Adrenal gland (tissue), 5 donors: Measurements from ENCODE around the gene GTF2A2.

Source experiments
- CTCF ChIP-seq, 6 experiments: fragments of 450-650 bp in 4 of 6; fragments of 200-600 bp in 2 of 6; sonication (generic) in 1 of 6; IDR thresholded peaks; 1 replicate in 5 of 6; 2 replicates in 1 of 6; pipeline versions ENCODE4 v1.5.1 to v1.8.0; 2016 to 2021; ENCODE audit warnings: antibody characterized with exemption in 6 of 6, mild to moderate bottlenecking in 2 of 6, moderate library complexity in 1 of 6
- POLR2A ChIP-seq, 2 donors: fragments of 450-650 bp; IDR thresholded peaks; one replicate each; pipeline ENCODE4 v1.6.1; 2017; ENCODE audit warnings: antibody characterized with exemption in 2 of 2, mild to moderate bottlenecking in 2 of 2, moderate library complexity in 1 of 2
- donor health status: DM: no; HTN: no; CAD: no.

DNA sequence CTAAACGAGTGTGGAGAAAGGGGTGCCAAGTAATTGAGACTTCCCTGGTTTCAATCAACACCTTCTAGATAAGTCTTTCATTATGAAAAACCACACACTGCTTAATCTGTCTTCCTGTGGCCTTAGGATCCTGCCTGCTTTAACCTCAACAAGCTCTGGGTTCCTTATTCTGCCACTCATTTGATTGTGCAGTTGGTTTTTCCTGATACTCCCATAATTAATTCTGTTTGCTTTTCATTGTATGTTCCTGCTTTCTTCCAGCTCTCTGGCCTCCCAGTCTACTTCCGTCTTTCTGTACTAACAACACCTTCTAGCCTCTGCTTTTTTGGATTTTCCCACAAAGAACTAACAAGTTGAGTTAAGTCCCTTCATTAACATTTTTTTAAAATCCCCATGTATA lies 66.0 kb downstream of the GTF2A2 start:
- TF ChIP-seq CTCF (IDR thresholded peaks at IDR 0.05) (no peak), POLR2A (IDR thresholded peaks at IDR 0.05) (no peak)
